NCI-H524 treated with DMSO at 0.1 percent for 48 hours (cell line): ENCODE results near the gene RACGAP1.
A peak's percentile ranks its signal among the peaks of the same experiment; 100 is the strongest.

Source experiments
- DNase-seq: peaks from one replicate; lab custom pipeline; 2025; lab: John Stamatoyannopoulos, UW

RACGAP1 gene

GRCh38 chr12:50025187-50026059 is at the start of gene RACGAP1:
TSS of gene RACGAP1 (minus strand) at chr12:50025494. CDS start at chr12:50016715, 8,779 bp downstream.
- peak; percentile 91 for DNase-seq

- no peak for DNase-seq
Measured at GRCh38 chr12:50073712-50074111, 48.4 kb upstream of the RACGAP1 start.

GRCh38 chr12:50073206-50073605 is 47.9 kb upstream of the RACGAP1 start:
- no peak for DNase-seq

- DNase-seq, result no peak
Measured at GRCh38 chr12:50072198-50072907, 47.1 kb upstream of the RACGAP1 start.

GRCh38 chr12:50070314-50071060 is 45.2 kb upstream of the RACGAP1 start:
- peak; percentile 20 for DNase-seq

GRCh38 chr12:50069539-50069938 is 44.2 kb upstream of the RACGAP1 start:
- no peak for DNase-seq

GRCh38 chr12:50069069-50069468 is 43.8 kb upstream of the RACGAP1 start:
- DNase-seq, result no peak

- no peak for DNase-seq
Measured at GRCh38 chr12:50066402-50066801, 41.1 kb upstream of the RACGAP1 start.

GRCh38 chr12:50065726-50066310 is 40.5 kb upstream of the RACGAP1 start:
- DNase-seq, result no peak

GRCh38 chr12:50062728-50063460 is 37.6 kb upstream of the RACGAP1 start:
- peak; percentile 80 for DNase-seq

GRCh38 chr12:50061946-50062686 is 36.8 kb upstream of the RACGAP1 start:
- DNase-seq, result no peak

- no peak for DNase-seq
Measured at GRCh38 chr12:50061171-50061570, 35.9 kb upstream of the RACGAP1 start.

GRCh38 chr12:50060120-50060468 is 34.8 kb upstream of the RACGAP1 start:
- no peak for DNase-seq

- DNase-seq, result no peak
Measured at GRCh38 chr12:50059440-50060119, 34.3 kb upstream of the RACGAP1 start.

GRCh38 chr12:50058743-50059312 is 33.5 kb upstream of the RACGAP1 start:
- no peak for DNase-seq

GRCh38 chr12:50057896-50058670 is 32.8 kb upstream of the RACGAP1 start:
- DNase-seq, result no peak

GRCh38 chr12:50057000-50057841 is 31.9 kb upstream of the RACGAP1 start, which contains the start of gene ASIC1:
TSS of gene ASIC1 (plus strand) at chr12:50057596. CDS start at chr12:50058767, 1,171 bp downstream.
- DNase-seq, result peak; percentile 84

- no peak for DNase-seq
Measured at GRCh38 chr12:50056639-50056976, 31.3 kb upstream of the RACGAP1 start.
